Neural cell (in vitro differentiated cells): ENCODE measurements around the gene REC114. TPM values are rescaled to one million over a fixed set of nuclear protein-coding genes. Genes with fewer than 3 reads are reported as not detected.

Source experiments
- H2AFZ ChIP-seq: fragments of 200-600, 300-800 bp; sonication (generic), shearing (Covaris generic); 2 replicates; pipeline ENCODE4 v1.6.0; 2014; ENCODE audit warnings: low read depth, mild to moderate bottlenecking, antibody characterized with exemption, low read length, moderate library complexity
- H3F3A ChIP-seq: fragments of 200-600 bp; shearing (Covaris generic); 2 replicates; pipeline ENCODE4 v1.6.1; 2016; ENCODE audit warnings: mild to moderate bottlenecking, moderate library complexity, mixed read lengths, antibody characterized with exemption, low read length; ENCODE audit not compliant: insufficient read depth, poor library complexity, severe bottlenecking
- H3K27ac ChIP-seq: fragments of 200-600, 300-800 bp; sonication (generic), shearing (Covaris generic); 2 replicates; pipeline ENCODE4 v1.5.1; 2014; ENCODE audit warnings: mild to moderate bottlenecking, low read length, moderate library complexity
- H3K27me3 ChIP-seq: fragments of 300-800, 200-600 bp; sonication (generic), shearing (Covaris generic); 2 replicates; pipeline ENCODE4 v1.6.0; 2014; ENCODE audit warnings: mild to moderate bottlenecking, low read depth, low read length, moderate library complexity; ENCODE audit not compliant: insufficient read depth
- H3K36me3 ChIP-seq: fragments of 300-800, 200-600 bp; sonication (generic), shearing (Covaris generic); 2 replicates; pipeline ENCODE4 v1.5.1; 2014; ENCODE audit warnings: mild to moderate bottlenecking, antibody characterized with exemption, low read length, moderate library complexity; ENCODE audit not compliant: insufficient read depth
- H3K4me2 ChIP-seq: fragments of 300-800, 200-600 bp; sonication (generic), shearing (Covaris generic); 2 replicates; pipeline ENCODE4 v1.6.0; 2014; ENCODE audit warnings: mild to moderate bottlenecking, low read length
- H3K4me3 ChIP-seq: fragments of 300-800, 200-600 bp; sonication (generic), shearing (Covaris generic); 2 replicates; pipeline ENCODE4 v1.5.1; 2014; ENCODE audit warnings: mild to moderate bottlenecking, low read length, moderate library complexity
- H3K79me2 ChIP-seq: fragments of 200-600 bp; shearing (Covaris generic); replicated peaks from 2 replicates; pipeline ENCODE4 v1.6.0; 2014; ENCODE audit warnings: mild to moderate bottlenecking, low read length, moderate library complexity; ENCODE audit not compliant: insufficient read depth
- H3K9ac ChIP-seq: fragments of 300-800, 200-600 bp; sonication (generic), shearing (Covaris generic); 2 replicates; pipeline ENCODE4 v1.6.1; 2016; ENCODE audit warnings: mild to moderate bottlenecking, low read length, mixed read lengths
- H3K9me2 ChIP-seq: fragments of 200-600 bp; shearing (Covaris generic); 2 replicates; pipeline ENCODE4 v1.6.1; 2016; ENCODE audit warnings: mild to moderate bottlenecking, low read length, mixed read lengths; ENCODE audit not compliant: insufficient read depth
- H3K9me3 ChIP-seq: fragments of 200-600, 300-800 bp; sonication (generic), shearing (Covaris generic); 2 replicates; pipeline ENCODE4 v1.6.1; 2016; ENCODE audit warnings: mild to moderate bottlenecking, mixed run types, low read length, moderate library complexity, mixed read lengths
- H4K20me1 ChIP-seq: fragments of 200-600 bp; shearing (Covaris generic); 2 replicates; pipeline ENCODE4 v1.6.1; 2016; ENCODE audit warnings: mild to moderate bottlenecking, mixed run types; ENCODE audit not compliant: insufficient read depth
- EP300 ChIP-seq: fragments of 450-650 bp; conservative IDR thresholded peaks from 2 replicates; pipeline ENCODE4 v1.6.1; 2014; ENCODE audit warnings: antibody characterized with exemption, mild to moderate bottlenecking, moderate library complexity; ENCODE audit not compliant: poor library complexity, severe bottlenecking
- EZH2 ChIP-seq: fragments of 200-600, 300-800 bp; shearing (Covaris generic), sonication (generic); IDR thresholded peaks from 2 replicates; pipeline ENCODE4 v1.6.1; 2014; ENCODE audit warnings: antibody characterized with exemption, low read length, borderline replicate concordance, mild to moderate bottlenecking; ENCODE audit not compliant: insufficient read depth, poor library complexity, severe bottlenecking
- MXI1 ChIP-seq: fragments of 450-650 bp; conservative IDR thresholded peaks from 2 replicates; pipeline ENCODE4 v1.6.1; 2014; ENCODE audit warnings: antibody characterized with exemption, mild to moderate bottlenecking; ENCODE audit not compliant: poor library complexity, severe bottlenecking
- POLR2AphosphoS5 ChIP-seq: IDR thresholded peaks from 2 replicates; pipeline ENCODE4 v1.6.1; 2012
- RAD21 ChIP-seq: fragments of 450-650 bp; conservative IDR thresholded peaks from 2 replicates; pipeline ENCODE4 v1.6.1; 2014; ENCODE audit warnings: antibody characterized with exemption, mild to moderate bottlenecking, moderate library complexity
- SMC3 ChIP-seq: fragments of 450-650 bp; conservative IDR thresholded peaks from 2 replicates; pipeline ENCODE4 v1.6.1; 2014; ENCODE audit warnings: antibody characterized with exemption, mild to moderate bottlenecking, moderate library complexity; ENCODE audit not compliant: poor library complexity
- TAF1 ChIP-seq: IDR thresholded peaks from 2 replicates; pipeline ENCODE4 v1.6.1; 2012; ENCODE audit warnings: low read depth
- polyA plus RNA-seq: library from polyadenylated mRNA; depleted of rRNA; stranded (reverse); fragments of >200 nt; gene quantifications from 2 replicates; pipeline ENCODE4 v1.2.3, GENCODE V29; 2014
- TF ChIP-seq, protein P1 (sequence below): IDR thresholded peaks from 2 replicates; pipeline ENCODE4 v1.6.1; 2012; ENCODE audit warnings: borderline replicate concordance
- TF ChIP-seq, protein P2 (sequence below): fragments of 450-650 bp; IDR thresholded peaks from 2 replicates; pipeline ENCODE4 v1.5.1; 2014; ENCODE audit warnings: antibody characterized with exemption, mild to moderate bottlenecking, moderate library complexity; ENCODE audit not compliant: poor library complexity, severe bottlenecking

The REC114 gene
- polyA plus RNA-seq, 1 donor from 2014 or later, result not detected

DNA sequence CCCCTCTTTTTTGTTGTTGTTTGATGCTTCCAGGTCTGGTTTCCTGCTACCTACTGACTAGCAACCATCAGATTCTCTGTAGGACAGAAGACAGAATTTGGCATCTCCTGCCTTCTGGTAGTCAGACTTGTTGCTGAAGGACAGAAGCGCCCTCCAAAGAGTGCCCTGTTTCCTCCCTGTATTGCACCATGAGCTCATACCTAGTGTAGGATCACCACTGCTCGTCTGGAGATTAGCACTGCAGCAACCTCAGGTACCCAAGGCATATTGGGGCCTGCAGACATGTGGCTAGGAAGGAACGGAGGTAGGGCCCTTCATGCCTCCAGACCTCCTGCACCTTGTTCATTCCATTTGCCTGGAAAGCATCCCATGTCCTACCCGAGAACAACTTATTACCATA, 112.1 kb downstream of the REC114 start:
- TF ChIP-seq RAD21, result no peak
- no peak for TF ChIP-seq TAF1
- TF ChIP-seq POLR2AphosphoS5, result no peak
- TF ChIP-seq, protein P1, sequence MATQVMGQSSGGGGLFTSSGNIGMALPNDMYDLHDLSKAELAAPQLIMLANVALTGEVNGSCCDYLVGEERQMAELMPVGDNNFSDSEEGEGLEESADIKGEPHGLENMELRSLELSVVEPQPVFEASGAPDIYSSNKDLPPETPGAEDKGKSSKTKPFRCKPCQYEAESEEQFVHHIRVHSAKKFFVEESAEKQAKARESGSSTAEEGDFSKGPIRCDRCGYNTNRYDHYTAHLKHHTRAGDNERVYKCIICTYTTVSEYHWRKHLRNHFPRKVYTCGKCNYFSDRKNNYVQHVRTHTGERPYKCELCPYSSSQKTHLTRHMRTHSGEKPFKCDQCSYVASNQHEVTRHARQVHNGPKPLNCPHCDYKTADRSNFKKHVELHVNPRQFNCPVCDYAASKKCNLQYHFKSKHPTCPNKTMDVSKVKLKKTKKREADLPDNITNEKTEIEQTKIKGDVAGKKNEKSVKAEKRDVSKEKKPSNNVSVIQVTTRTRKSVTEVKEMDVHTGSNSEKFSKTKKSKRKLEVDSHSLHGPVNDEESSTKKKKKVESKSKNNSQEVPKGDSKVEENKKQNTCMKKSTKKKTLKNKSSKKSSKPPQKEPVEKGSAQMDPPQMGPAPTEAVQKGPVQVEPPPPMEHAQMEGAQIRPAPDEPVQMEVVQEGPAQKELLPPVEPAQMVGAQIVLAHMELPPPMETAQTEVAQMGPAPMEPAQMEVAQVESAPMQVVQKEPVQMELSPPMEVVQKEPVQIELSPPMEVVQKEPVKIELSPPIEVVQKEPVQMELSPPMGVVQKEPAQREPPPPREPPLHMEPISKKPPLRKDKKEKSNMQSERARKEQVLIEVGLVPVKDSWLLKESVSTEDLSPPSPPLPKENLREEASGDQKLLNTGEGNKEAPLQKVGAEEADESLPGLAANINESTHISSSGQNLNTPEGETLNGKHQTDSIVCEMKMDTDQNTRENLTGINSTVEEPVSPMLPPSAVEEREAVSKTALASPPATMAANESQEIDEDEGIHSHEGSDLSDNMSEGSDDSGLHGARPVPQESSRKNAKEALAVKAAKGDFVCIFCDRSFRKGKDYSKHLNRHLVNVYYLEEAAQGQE, result no peak
- no peak for TF ChIP-seq EP300
- no peak for TF ChIP-seq MXI1
- TF ChIP-seq EZH2, result no peak
- TF ChIP-seq SMC3, result no peak
- TF ChIP-seq, protein P2, sequence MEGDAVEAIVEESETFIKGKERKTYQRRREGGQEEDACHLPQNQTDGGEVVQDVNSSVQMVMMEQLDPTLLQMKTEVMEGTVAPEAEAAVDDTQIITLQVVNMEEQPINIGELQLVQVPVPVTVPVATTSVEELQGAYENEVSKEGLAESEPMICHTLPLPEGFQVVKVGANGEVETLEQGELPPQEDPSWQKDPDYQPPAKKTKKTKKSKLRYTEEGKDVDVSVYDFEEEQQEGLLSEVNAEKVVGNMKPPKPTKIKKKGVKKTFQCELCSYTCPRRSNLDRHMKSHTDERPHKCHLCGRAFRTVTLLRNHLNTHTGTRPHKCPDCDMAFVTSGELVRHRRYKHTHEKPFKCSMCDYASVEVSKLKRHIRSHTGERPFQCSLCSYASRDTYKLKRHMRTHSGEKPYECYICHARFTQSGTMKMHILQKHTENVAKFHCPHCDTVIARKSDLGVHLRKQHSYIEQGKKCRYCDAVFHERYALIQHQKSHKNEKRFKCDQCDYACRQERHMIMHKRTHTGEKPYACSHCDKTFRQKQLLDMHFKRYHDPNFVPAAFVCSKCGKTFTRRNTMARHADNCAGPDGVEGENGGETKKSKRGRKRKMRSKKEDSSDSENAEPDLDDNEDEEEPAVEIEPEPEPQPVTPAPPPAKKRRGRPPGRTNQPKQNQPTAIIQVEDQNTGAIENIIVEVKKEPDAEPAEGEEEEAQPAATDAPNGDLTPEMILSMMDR, result no peak
- no peaks in the 10 kb centered on the region for H3K9me3 ChIP-seq
- H2AFZ ChIP-seq, result no peak overlapping the region
- H3K27ac ChIP-seq, result no peak overlapping the region
- H3K36me3 ChIP-seq, result no peaks in the 10 kb centered on the region
- H3K4me3 ChIP-seq, result no peak overlapping the region
- no peaks in the 10 kb centered on the region for H3K79me2 ChIP-seq
- H3K27me3 ChIP-seq, result no peaks in the 10 kb centered on the region
- no peaks in the 10 kb centered on the region for H4K20me1 ChIP-seq
- H3K4me2 ChIP-seq, result no peak overlapping the region
- H3K9ac ChIP-seq, result no peak overlapping the region
- no peaks in the 10 kb centered on the region for H3K9me2 ChIP-seq
- H3F3A ChIP-seq, result no peaks in the 10 kb centered on the region

DNA sequence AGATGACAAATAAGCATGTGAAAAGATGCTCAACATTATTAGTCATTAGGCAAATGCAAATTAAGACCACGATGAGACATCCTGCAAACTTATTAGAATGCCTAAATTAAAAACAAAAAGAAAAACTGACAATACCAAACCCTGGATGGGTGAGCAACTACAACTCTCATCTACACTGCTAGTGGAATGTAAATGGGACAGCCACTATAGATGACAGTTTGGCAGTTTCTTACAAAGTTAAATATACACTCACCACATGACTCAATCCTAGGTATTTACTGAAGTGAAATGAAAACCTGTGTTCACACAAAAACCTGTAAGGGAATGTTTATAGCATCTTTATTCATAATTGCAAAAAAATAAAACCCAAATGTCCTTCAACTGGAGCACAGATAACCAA, 115.6 kb downstream of the REC114 start:
- Histone ChIP-seq H3K4me3 (no peak overlapping the region), H3F3A (no peaks in the 10 kb centered on the region), H3K36me3 (no peaks in the 10 kb centered on the region), H4K20me1 (no peaks in the 10 kb centered on the region), H3K9me3 (no peaks in the 10 kb centered on the region), H2AFZ (no peak overlapping the region), H3K79me2 (no peaks in the 10 kb centered on the region), H3K27ac (no peak overlapping the region), H3K27me3 (no peaks in the 10 kb centered on the region), H3K4me2 (no peak overlapping the region), H3K9ac (no peak overlapping the region), H3K9me2 (no peaks in the 10 kb centered on the region)
- TF ChIP-seq TAF1 (no peak), SMC3 (no peak)
